ENCODE results near the gene VSX1.

The VSX1 gene

GRCh38 chr20:25040438-25040831, 41.5 kb downstream of the VSX1 start:
- DNase-seq (ENCODE audit: low read depth in 2 of 2) = peak in 1 of 2 experiments; percentile 32

GRCh38 chr20:25039697-25040437, 42.1 kb downstream of the VSX1 start:
- no peak for DNase-seq (ENCODE audit: low read depth in 2 of 2)

GRCh38 chr20:25038591-25039015, 43.3 kb downstream of the VSX1 start:
- no peak for DNase-seq (ENCODE audit: low read depth in 2 of 2)

- DNase-seq (ENCODE audit: low read depth in 2 of 2) = no peak
Measured at GRCh38 chr20:25038103-25038410, 43.9 kb downstream of the VSX1 start.

GRCh38 chr20:25037288-25038102, 44.4 kb downstream of the VSX1 start:
- DNase-seq (ENCODE audit: low read depth in 2 of 2) = no peak

GRCh38 chr20:25036331-25036936, 45.5 kb downstream of the VSX1 start:
- DNase-seq (ENCODE audit: low read depth in 2 of 2) = no peak

GRCh38 chr20:25035921-25036320, 46.0 kb downstream of the VSX1 start:
- DNase-seq (ENCODE audit: low read depth in 2 of 2) = no peak

GRCh38 chr20:25033924-25034300, 48.0 kb downstream of the VSX1 start:
- no peak for DNase-seq (ENCODE audit: low read depth in 2 of 2)

GRCh38 chr20:25033265-25033923, 48.5 kb downstream of the VSX1 start:
- no peak for DNase-seq (ENCODE audit: low read depth in 2 of 2)

- DNase-seq (ENCODE audit: low read depth in 2 of 2) = no peak
Measured at GRCh38 chr20:25032478-25033264, 49.3 kb downstream of the VSX1 start.

GRCh38 chr20:25032065-25032477, 49.9 kb downstream of the VSX1 start:
- DNase-seq (ENCODE audit: low read depth in 2 of 2) = no peak

GRCh38 chr20:25031241-25031640, 50.7 kb downstream of the VSX1 start:
- no peak for DNase-seq (ENCODE audit: low read depth in 2 of 2)

- DNase-seq (ENCODE audit: low read depth in 2 of 2) = no peak
Measured at GRCh38 chr20:25030649-25031207, 51.2 kb downstream of the VSX1 start.

GRCh38 chr20:25030007-25030648, 51.8 kb downstream of the VSX1 start:
- no peak for DNase-seq (ENCODE audit: low read depth in 2 of 2)

- DNase-seq (ENCODE audit: low read depth in 2 of 2) = no peak
Measured at GRCh38 chr20:25025986-25026605, 55.8 kb downstream of the VSX1 start.
